HTERT RPE-1 (cell line): ENCODE measurements around the gene NEFH.
"Not testable (repeated sequence)": the region's sequence is repeated elsewhere in the genome, so short reads cannot be mapped to it uniquely, and the experiment has no call there.

ENCODE experiments used
- in situ Hi-C: fragments of 300-500 bp; cut with MboI; formaldehyde crosslinking; loops from 4 replicates; pipeline ENCODE4 v1.14.3; 2020; ENCODE audit warnings: low sequenced_read_pairs

Gene NEFH

DNA sequence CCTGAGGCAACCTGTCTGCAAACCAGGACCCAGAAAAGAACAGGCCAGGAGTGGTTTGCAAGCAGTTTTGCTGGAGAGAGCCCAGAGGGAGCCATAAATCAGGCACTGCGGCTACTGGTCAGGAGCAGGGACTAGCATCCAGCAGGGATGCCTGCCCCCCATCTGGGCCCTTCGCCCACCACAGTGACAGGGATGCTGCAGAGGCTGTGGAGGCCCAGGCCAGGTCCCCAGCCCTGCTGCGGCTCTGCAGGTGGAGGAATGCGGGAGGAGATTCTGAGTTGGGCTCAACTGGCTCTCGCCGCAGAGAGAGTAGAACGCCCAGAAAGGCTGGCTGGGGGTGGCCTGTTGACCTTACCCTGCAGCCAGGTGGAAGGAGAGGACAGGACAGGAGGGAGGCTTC lies 16.4 kb upstream of the NEFH start:
- in situ Hi-C loops = no loop called here

DNA sequence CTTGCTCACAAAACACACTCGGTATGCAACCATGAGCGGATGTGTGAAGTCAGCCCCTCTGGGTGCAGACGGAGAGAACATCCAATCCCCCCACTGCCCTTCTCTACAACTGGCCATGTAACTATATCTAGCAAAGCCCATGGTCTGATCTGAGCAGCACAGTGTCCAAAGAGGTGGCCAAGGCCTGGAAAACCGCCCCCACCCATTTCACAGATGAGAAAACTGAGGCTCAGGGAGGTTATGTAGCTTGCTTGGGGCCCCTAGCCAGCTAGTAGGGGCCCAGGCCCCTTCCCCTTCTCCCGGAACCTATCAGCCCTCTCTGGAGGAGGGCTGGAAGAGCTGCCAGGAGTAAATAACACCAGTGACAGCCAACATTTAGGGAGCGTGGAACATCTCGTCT lies 15.4 kb upstream of the NEFH start:
- in situ Hi-C loops = no loop called here

DNA sequence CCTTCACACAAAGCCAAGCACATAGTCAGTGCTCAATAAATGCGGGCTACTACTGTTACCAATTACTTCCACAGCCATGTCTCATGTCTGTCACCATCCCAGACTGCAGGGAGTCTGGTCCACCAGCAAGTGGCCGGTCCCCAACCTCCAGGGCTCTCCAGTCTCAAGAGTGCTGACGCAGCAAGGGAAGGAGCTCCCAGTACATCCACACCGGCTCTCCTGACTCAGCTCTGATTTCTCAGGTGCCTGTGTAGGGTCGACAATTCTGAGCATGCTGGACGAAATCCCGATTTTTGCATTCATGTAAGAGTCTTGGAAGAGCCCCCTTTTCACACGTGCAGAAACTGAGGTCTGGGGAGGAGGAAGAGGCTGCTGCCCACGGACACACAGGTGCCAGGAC lies 10.3 kb upstream of the NEFH start:
- in situ Hi-C loops = no loop called here

DNA sequence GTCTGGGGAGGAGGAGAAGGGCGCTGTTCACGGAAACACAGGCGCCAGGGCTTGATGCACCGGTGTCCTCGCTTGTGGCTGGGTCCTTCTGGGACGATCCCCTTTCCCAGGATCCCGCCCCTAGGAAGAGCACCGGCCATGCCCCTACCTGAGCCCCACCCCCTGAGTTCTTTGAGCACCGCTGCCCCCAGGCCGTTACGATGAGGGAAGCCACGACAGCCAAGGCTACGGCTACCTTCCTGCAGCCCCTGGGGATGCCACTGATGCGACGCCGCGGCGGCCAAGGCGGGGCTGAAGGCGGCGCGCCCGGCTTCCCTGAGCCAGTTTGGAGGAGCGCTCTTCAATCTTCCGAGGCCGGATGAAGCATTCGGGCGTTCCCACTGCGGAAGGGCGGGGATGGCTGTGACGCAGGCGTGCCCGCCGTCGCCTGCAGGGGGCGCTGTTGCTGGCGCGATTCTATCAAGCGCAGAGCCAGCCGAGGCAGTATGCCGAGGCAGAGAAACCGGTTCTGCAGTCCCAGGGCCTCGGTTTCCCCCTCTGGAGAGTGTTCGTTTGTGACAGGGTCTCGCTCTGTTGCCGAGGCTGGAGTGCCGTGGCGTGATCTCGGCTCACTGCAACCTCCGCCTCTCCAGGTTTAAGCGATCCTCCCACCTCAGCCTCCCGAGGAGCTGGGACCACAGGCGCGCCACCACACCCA lies 9.7 kb upstream of the NEFH start:
- in situ Hi-C loops = no loop called here

DNA sequence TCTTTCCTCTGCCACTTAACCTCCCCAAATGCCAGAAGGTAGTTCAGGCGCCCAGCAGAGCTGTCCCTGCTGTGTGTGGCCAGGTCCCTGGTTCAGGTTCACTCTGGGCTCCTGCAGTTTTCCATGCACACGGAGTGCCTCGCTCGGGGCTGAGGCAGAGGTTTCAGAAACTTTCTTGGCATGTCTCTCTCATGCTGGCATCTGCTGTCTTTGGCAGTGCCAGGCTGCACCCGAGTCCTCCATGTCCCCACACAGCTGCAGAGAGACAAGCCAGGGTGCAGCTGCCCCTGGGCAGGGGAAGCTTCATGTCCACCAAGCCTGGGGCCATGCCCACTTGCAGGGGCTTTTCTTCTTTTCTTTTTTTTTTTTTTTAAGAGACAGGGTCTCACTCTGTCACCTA lies 7.0 kb upstream of the NEFH start:
- in situ Hi-C loops = no loop called here

DNA sequence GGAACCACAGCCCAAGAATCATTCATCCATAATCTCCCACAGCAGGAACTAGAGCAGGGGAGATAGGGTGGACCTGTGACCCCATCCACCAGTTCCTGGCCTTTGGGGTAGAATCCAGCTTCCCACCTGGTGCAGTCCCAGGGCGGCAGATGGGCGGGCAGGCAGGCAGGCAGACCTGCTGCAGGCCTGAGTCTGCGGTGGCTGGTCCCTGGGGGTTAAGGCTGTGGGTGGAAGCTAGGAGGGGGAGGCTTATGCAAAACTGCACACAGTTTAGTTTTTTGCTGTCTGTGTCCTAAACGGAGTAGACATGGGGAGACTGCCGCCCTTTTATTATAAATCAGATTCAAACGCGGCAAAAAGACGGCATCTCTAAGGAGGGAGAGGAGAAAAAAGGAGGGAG lies 4.5 kb upstream of the NEFH start:
- in situ Hi-C loops = no loop called here

DNA sequence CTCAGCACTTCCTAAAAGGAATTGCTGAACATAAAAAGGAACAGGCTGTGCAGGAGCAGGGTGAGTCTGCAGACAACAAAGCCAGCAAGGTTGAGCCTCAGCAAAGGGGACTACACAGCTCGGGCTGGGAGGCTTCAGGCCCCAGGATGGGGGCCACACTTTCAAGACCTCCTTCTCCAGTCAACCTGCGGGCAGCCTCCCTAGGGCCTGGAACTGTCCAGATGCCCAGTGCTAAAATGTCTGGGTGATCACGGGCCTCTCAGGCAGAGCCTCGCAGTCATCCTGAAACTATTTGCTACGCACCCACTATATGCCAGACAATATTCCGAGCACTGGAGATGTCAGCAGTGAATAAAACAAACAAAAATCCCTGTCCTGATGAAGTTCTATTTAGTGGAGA lies 3.9 kb upstream of the NEFH start:
- in situ Hi-C loops = no loop called here

DNA sequence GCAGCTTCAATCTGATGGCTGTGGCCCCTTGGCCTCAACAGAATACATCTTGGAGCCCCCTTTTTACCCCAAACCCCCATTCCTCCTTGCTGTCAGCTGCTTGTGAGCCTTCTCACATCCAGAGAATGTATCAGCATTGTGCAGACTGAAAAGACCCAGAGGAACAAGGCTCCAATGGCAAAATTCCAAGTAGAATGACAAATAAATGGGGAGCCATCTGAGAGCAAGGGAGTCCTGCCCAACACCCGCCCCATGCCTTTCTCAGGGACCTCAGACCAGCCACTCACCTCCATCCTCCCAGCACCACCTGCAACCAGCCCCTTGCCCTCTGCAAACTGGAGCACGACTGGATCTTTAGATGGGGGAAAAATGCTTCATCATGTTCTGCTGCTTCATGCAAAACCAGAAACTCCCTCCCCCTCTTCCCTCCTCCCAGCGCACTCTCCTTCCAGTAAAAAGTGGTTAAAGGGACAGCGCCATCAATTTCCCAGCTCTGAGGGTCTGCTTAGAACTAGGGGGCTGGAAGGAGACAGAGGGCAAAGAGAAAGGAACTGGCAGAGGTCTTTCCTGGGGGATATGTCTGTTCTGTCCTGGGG lies 2.2 kb upstream of the NEFH start:
- in situ Hi-C loops = no loop called here

DNA sequence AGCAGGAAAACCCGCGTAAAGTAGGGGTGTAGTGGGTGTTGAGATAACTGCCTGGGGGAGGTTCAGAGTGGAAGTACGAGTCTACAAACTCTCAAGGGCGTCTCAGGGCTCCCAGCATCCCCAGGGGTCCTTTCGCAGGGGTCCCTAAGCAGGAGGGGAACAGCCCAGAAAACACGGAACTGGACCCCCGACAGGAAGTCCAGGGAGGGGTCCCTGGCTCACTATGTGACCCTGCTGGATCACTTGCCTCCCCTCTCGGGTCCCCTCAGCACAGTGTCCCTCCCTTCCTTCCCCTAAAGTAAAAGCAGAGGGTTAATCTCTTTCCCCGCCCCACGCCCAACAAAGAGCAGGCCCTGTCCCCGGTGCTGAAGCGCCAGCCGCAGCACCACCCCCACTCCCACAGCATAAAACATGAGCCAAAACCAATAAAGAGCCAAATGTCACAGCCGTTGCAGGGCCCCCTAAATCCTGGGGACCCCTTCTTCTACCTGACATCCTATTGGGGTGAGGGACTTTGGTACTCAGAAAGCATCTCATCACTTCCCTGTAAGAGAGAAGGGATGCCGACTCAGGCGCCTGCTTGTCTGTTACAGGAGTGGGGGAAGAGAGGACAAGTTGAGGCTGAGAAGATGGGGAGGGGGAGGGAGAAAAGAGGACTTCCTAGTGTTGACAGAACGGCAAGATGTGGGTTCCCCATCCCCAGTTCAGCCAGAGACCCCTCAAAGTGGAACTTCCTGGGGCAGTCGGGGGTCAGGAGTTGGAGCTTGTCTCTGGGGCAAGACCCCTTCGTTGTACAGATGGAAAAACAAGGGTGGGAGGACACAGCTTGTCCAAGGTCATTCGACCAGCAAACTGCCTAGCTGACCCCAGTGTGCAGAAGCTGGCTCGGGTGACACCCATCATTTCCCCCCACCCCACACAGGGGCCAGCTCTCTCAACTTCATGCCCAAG lies 1.4 kb upstream of the NEFH start:
- in situ Hi-C loops = no loop called here

DNA sequence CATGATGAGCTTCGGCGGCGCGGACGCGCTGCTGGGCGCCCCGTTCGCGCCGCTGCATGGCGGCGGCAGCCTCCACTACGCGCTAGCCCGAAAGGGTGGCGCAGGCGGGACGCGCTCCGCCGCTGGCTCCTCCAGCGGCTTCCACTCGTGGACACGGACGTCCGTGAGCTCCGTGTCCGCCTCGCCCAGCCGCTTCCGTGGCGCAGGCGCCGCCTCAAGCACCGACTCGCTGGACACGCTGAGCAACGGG lies 169 bp downstream of the NEFH start:
- in situ Hi-C loops = no loop called here

DNA sequence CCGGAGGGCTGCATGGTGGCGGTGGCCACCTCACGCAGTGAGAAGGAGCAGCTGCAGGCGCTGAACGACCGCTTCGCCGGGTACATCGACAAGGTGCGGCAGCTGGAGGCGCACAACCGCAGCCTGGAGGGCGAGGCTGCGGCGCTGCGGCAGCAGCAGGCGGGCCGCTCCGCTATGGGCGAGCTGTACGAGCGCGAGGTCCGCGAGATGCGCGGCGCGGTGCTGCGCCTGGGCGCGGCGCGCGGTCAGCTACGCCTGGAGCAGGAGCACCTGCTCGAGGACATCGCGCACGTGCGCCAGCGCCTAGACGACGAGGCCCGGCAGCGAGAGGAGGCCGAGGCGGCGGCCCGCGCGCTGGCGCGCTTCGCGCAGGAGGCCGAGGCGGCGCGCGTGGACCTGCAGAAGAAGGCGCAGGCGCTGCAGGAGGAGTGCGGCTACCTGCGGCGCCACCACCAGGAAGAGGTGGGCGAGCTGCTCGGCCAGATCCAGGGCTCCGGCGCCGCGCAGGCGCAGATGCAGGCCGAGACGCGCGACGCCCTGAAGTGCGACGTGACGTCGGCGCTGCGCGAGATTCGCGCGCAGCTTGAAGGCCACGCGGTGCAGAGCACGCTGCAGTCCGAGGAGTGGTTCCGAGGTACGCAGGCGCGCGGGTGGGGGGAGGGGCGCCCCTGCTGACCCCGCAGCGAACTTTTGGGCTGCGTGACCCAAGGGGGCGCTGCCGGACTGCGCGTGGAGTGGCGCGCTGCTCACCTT lies 670 bp downstream of the NEFH start:
- in situ Hi-C loops = no loop called here

DNA sequence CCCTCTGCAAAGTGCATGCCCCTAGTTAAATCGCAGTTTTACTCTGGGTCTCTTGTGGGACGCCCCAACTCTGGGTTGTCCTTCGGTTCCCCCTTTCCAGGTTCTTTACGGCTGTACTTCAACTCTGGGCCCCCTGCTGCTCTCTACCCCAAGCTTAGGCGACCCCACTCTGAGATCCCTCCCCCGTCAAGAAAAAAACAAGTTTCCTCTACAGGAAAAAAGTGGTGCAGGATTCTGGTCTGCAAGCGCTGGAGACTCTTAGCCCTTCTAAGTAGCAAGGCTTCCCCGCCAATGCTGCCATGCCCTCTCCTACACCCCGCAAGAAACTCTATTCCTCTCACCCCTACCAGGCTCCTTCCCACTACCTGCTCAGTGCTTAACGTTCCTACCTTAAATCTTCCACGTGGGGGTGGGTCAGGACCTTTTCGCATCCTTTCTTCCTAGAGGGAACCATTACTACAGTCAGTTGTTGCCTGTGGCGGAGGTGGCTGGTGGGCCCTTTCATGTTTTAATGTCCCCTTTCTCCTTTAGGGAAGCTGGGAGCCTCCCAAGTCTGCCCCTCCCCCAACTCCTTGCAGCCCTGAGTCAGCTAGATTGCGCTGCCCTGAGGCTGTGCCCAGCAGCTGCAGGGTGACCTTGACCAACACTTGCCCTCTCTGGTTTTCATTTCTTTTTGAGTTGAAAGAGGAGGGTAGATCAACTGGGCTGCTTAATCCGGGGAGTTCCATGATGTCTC lies 1.4 kb downstream of the NEFH start:
- in situ Hi-C loops = no loop called here

DNA sequence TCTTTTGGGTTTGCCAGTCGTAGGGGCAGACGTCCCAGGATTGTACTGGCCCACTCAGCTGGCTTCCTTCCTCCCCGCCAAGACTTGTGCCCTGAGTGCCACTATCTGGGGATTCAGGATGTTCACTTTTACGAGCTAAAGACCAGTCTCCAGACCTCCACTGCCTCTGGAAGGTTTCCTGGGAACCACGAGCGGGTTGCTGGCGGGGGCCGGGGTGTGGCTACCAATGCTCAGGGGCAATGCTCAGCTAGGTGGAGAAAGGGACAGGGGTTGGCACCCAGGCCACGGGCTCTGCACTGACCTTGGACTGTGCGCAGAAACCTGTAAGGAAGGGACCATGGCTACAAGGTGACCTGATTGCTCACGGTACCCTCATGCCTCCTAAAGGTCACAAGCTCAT lies 2.2 kb downstream of the NEFH start:
- in situ Hi-C loops = no loop called here

DNA sequence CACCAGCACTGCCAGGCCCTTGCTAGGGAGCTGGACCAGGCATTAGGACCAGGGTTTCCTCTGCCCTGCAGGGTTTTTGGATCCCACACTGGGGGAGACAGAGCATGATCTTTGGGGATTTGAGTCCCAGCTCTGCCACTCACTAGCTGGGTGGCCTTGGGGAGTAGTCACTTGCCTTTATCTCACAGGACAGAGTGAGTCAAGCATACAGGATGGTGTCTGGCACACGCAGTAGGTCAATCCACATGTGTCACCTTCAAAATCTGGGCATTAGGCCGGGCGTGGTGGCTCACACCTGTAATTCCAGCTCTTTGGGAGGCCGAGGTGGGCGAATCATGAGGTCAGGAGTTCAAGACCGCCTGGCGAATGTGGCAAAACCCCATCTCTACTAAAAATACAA lies 2.7 kb downstream of the NEFH start:
- in situ Hi-C loops = no loop called here

DNA sequence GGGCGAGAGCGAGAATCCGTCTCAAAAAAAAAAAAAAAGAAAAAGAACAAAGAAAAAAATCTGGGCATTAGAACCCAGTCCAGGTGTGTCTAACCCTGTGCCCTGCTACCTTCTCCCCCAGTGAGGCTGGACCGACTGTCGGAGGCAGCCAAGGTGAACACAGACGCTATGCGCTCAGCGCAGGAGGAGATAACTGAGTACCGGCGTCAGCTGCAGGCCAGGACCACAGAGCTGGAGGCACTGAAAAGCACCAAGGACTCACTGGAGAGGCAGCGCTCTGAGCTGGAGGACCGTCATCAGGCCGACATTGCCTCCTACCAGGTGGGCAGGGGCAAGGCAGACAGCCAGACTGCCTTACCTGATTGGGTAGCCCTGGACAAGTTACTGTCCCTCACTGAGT lies 3.2 kb downstream of the NEFH start:
- in situ Hi-C loops = no loop called here

DNA sequence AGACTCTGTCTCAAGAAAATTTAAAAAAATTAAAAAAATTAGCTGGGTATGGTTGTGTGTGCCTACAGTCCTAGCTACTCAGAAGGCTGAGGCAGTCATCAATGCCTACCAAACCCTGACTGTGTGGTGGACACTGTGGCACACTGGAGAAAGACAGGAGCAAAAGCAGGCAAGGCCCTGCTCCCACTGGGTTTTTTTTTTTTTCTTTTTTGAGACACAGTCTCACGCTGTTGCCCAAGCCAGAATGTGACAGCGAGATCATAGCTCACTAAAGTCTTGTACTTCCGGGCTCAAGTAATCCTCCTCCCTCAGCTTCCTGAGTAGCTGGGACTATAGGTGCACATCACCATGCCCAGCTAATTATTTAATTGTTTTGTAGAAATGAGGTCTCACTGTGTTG lies 4.6 kb downstream of the NEFH start:
- in situ Hi-C loops = no loop called here

DNA sequence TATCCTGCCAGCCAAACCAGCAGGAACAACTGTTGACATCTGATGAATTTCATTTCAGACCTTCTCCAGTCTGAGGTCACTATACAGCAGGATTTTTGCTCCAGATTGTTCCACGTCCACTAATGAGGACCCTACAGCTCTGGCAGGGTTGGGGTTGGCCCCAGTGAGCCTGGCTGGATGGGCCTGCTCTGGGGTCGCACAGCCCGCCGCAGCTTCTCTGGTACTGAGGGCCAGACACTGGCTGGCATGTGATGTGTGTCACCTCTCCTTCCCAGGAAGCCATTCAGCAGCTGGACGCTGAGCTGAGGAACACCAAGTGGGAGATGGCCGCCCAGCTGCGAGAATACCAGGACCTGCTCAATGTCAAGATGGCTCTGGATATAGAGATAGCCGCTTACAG lies 5.4 kb downstream of the NEFH start:
- in situ Hi-C loops = no loop called here

DNA sequence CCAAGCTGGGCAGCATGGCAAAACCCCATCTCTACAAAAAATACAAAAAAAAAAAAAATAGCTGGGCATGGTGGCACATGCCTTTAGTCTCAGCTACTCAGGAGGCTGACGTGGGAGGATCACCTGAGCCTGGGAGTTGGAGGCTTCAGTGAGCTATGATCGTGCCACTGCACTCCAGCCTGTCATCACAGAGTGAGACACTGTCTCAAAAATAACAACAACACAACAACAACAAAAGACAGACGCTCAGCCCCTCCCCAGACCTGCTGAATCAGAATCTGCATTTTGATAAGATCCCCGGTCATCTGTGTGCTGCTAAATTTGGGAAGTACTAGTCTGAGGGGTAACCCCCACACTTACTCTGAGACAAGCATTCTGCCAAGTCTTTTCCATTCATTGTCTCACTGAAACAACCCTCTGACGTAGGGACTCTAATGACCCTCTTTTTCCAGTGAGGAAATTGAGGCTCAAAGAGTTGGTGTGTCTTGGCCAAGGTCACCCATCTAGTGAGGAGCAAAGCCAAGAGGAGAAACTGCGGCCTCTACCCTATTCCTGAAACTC lies 7.5 kb downstream of the NEFH start:
- in situ Hi-C loops = no loop called here

DNA sequence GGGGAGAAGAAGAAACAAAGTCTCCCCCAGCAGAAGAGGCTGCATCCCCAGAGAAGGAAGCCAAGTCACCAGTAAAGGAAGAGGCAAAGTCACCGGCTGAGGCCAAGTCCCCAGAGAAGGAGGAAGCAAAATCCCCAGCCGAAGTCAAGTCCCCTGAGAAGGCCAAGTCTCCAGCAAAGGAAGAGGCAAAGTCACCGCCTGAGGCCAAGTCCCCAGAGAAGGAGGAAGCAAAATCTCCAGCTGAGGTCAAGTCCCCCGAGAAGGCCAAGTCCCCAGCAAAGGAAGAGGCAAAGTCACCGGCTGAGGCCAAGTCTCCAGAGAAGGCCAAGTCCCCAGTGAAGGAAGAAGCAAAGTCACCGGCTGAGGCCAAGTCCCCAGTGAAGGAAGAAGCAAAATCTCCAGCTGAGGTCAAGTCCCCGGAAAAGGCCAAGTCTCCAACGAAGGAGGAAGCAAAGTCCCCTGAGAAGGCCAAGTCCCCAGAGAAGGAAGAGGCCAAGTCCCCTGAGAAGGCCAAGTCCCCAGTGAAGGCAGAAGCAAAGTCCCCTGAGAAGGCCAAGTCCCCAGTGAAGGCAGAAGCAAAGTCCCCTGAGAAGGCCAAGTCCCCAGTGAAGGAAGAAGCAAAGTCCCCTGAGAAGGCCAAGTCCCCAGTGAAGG lies 9.2 kb downstream of the NEFH start:
- in situ Hi-C loops = not testable (repeated sequence)

DNA sequence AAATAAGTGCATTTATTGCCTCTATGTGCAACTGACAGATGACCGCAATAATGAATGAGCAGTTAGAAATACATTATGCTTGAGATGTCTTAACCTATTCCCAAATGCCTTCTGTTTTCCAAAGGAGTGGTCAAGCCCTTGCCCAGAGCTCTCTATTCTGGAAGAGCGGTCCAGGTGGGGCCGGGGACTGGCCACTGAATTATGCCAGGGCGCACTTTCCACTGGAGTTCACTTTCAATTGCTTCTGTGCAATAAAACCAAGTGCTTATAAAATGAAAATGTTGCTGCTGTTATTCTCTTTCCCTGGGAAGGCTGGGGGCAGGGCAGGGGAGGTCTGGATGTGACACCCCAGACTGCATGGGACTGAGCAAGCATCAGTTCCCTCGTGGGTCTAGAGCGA lies 11.0 kb downstream of the NEFH start:
- in situ Hi-C loops = no loop called here
